ENCODE results near the gene GGTLC1. TPM values are rescaled to one million over a fixed set of nuclear protein-coding genes. Genes with fewer than 3 reads are reported as not detected.

Gene GGTLC1
- total RNA-seq, 1 experiment from 2014 or later: not detected

DNA sequence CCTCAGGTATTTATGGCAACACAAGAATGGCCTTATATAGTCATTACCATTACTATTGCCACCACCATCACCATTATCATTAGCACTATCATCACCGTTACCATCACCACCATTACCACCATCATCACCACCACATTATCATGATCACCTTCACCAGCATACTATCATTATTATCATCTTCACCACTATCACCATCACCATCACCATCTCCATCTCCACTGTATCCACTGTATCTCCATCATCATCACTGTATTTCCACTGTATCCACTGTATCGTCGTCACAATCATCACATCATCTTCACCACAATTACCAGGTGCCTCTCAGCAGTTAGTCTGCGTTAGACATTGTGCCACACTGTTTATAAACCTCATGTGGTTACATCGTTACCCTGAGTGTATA lies 45.3 kb downstream of the GGTLC1 start:
- no peaks in the 10 kb centered on the region for H3K36me3 ChIP-seq (ENCODE audit: control insufficient read depth in 1 of 2, insufficient read depth in 2 of 2, low read length in 2 of 2)
- no peaks in the 10 kb centered on the region for H4K20me1 ChIP-seq (ENCODE audit: insufficient read depth)
- POLR2A ChIA-PET: no interaction called here

DNA sequence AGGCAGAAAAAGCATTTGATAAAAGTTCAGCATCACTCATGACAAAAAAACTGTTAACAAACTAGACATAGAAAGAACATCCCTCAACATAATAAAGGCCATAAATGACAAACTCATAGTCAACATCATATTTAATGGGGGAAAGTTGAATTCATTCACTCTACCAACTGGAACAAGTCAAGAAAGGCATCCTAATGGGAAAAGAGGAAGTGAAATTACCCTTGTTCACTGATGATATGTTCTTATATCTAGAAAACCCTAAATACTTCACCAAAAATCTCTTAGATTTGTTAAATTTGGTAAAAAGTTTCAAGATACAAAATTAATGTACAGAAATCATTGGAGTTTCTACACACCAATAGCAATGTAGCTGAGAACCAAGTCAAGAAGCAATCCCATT lies 48.9 kb downstream of the GGTLC1 start:
- no peak for DNase-seq (ENCODE audit: low read depth, low spot score)
- no peaks in the 10 kb centered on the region for H3K9me2 ChIP-seq (ENCODE audit: insufficient read depth)

More for the DNA sequence above, 45.3 kb downstream of the GGTLC1 start:
- ATAC-seq: no peak
- H3K4me3 ChIP-seq (replicated peaks in 1 of 2; ENCODE audit: low read depth in 1 of 2, low read length in 2 of 2): no peak overlapping the region
- H3K9ac ChIP-seq (ENCODE audit: low read length): no peak overlapping the region
- H3K4me2 ChIP-seq (ENCODE audit: low read length): no peak overlapping the region
- CTCF ChIA-PET: no interaction called here
- RAD21 ChIA-PET (ENCODE audit: low non-redundant PET in 1 of 2, low total read pairs in 2 of 2, uncharacterized antibody in 2 of 2, unreplicated experiment in 2 of 2): no interaction called here
- TF ChIP-seq CEBPB (IDR thresholded peaks at IDR 0.05; ENCODE audit: low read depth) (no peak), SP1 (IDR thresholded peaks at IDR 0.05; ENCODE audit: low read depth) (no peak), JUND (IDR thresholded peaks at IDR 0.05) (no peak)
- intact Hi-C loops (cut with micrococcal nuclease): no loop called here
- no peaks in the 10 kb centered on the region for H3K4me1 ChIP-seq (ENCODE audit: control insufficient read depth in 1 of 2, insufficient read depth in 2 of 2, low read length in 2 of 2)
- no peaks in the 10 kb centered on the region for H3K9me3 ChIP-seq (ENCODE audit: control insufficient read depth in 1 of 2, insufficient read depth in 1 of 2, low read depth in 1 of 2, low read length in 2 of 2)
- H3K79me2 ChIP-seq (ENCODE audit: insufficient read depth, low read length): no peaks in the 10 kb centered on the region
- BruUV-seq (replicated peaks): no TSS peak
- H3K27me3 ChIP-seq (ENCODE audit: insufficient read depth, low read length): no peaks in the 10 kb centered on the region
- no peak overlapping the region for H2AFZ ChIP-seq (ENCODE audit: low read depth, low read length, poor library complexity, severe bottlenecking)
- no peak for DNase-seq (ENCODE audit: low read depth, low spot score)
- no peaks in the 10 kb centered on the region for H3K9me2 ChIP-seq (ENCODE audit: insufficient read depth)
- H3K27ac ChIP-seq (ENCODE audit: low read depth, low read length): no peak overlapping the region

More for the DNA sequence above, 48.9 kb downstream of the GGTLC1 start:
- no peak overlapping the region for H3K4me2 ChIP-seq (ENCODE audit: low read length)
- CTCF ChIA-PET: no interaction called here
- H2AFZ ChIP-seq (ENCODE audit: low read depth, low read length, poor library complexity, severe bottlenecking): no peak overlapping the region
- intact Hi-C loops (cut with micrococcal nuclease): loop anchor here (5.0 kb wide), 1 partner anchor 58 kb away; no protein-coding TSS in a partner anchor
- BruUV-seq (replicated peaks): no TSS peak
- POLR2A ChIA-PET: no interaction called here
- no peak for ATAC-seq
- no peak overlapping the region for H3K4me3 ChIP-seq (replicated peaks in 1 of 2; ENCODE audit: low read depth in 1 of 2, low read length in 2 of 2)
- no peak overlapping the region for H3K27ac ChIP-seq (ENCODE audit: low read depth, low read length)
- H3K79me2 ChIP-seq (ENCODE audit: insufficient read depth, low read length): no peaks in the 10 kb centered on the region
- no peaks in the 10 kb centered on the region for H3K36me3 ChIP-seq (ENCODE audit: control insufficient read depth in 1 of 2, insufficient read depth in 2 of 2, low read length in 2 of 2)
- H4K20me1 ChIP-seq (ENCODE audit: insufficient read depth): no peaks in the 10 kb centered on the region; the same call in 1 of the 2 replicates
- no peaks in the 10 kb centered on the region for H3K9me3 ChIP-seq (ENCODE audit: control insufficient read depth in 1 of 2, insufficient read depth in 1 of 2, low read depth in 1 of 2, low read length in 2 of 2)
- no peak overlapping the region for H3K9ac ChIP-seq (ENCODE audit: low read length)
- no peaks in the 10 kb centered on the region for H3K27me3 ChIP-seq (ENCODE audit: insufficient read depth, low read length)
- TF ChIP-seq POLR2AphosphoS5 (IDR thresholded peaks at IDR 0.05; ENCODE audit: low read depth, low read length) (no peak), POLR2A (IDR thresholded peaks at IDR 0.05; ENCODE audit: borderline replicate concordance, extremely low read depth, insufficient read depth, insufficient read length) (no peak), SP1 (IDR thresholded peaks at IDR 0.05; ENCODE audit: low read depth) (no peak), SIN3A (IDR thresholded peaks at IDR 0.05; ENCODE audit: low read depth) (no peak), EZH2phosphoT487 (IDR thresholded peaks at IDR 0.05; ENCODE audit: borderline replicate concordance) (no peak)
- RAD21 ChIA-PET (ENCODE audit: low non-redundant PET in 1 of 2, low total read pairs in 2 of 2, uncharacterized antibody in 2 of 2, unreplicated experiment in 2 of 2): no interaction called here
- H3K4me1 ChIP-seq (ENCODE audit: control insufficient read depth in 1 of 2, insufficient read depth in 2 of 2, low read length in 2 of 2): no peaks in the 10 kb centered on the region
